Measurements from ENCODE around the gene NHERF2.

The NHERF2 gene

GRCh38 chr16:2083876-2084780 is 57.4 kb downstream of the NHERF2 start:
- no peak for DNase-seq

- DNase-seq = no peak
Measured at GRCh38 chr16:2084895-2085625, 58.4 kb downstream of the NHERF2 start.

- no peak for DNase-seq
Measured at GRCh38 chr16:2085669-2086068, 59.0 kb downstream of the NHERF2 start.

GRCh38 chr16:2086106-2086742 is 59.5 kb downstream of the NHERF2 start:
- no peak for DNase-seq

- DNase-seq = no peak
Measured at GRCh38 chr16:2086812-2087747, 60.4 kb downstream of the NHERF2 start.

- DNase-seq = no peak
Measured at GRCh38 chr16:2087748-2088631, 61.3 kb downstream of the NHERF2 start.
